Measurements from ENCODE around the gene TLE3. TPM values are rescaled to one million over a fixed set of nuclear protein-coding genes. Genes with fewer than 3 reads are reported as not detected.

TLE3 gene
- total RNA-seq, 1 donor from 2014 or later: 124 TPM

- no peak for TF ChIP-seq CTCF (IDR thresholded peaks at IDR 0.05; ENCODE audit: unreplicated experiment)
- no peak for DNase-seq (ENCODE audit: low spot score, unreplicated experiment)
- Mint-ChIP-seq H3K27me3 (no peaks in the 10 kb centered on the region), H3K4me1 (ENCODE audit: low read depth) (peaks cover 82% of the 10 kb centered on the region), H3K27ac (no peak overlapping the region), H3K4me3 (ENCODE audit: low read depth) (no peak overlapping the region), H3K36me3 (ENCODE audit: insufficient read depth) (peaks cover 48% of the 10 kb centered on the region), H3K9me3 (ENCODE audit: low read depth) (no peaks in the 10 kb centered on the region)
These were observed 7.1 kb downstream of the TLE3 start for GRCh38 chr15:70090436-70091296.

DNA sequence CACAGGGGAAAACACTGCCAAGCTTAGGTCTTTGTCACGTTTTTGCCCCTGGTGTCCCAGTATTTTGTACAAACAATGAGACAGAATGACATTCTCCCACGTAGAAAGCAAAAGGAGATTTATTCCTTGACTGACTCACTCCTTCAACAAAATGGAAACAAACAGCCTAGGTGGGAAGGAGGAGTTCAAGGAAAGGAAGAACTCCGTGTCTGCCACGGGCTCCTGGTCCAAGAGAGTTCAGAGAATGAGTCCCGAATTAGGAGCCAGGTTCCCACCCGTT is 8.1 kb downstream of the TLE3 start:
- TF ChIP-seq CTCF (IDR thresholded peaks at IDR 0.05; ENCODE audit: unreplicated experiment): no peak
- no peak overlapping the region for H3K4me3 Mint-ChIP-seq (ENCODE audit: low read depth)
- no peaks in the 10 kb centered on the region for H3K9me3 Mint-ChIP-seq (ENCODE audit: low read depth)
- DNase-seq (ENCODE audit: low spot score, unreplicated experiment): no peak
- peaks cover 51% of the 10 kb centered on the region for H3K36me3 Mint-ChIP-seq (ENCODE audit: insufficient read depth)
- H3K27ac Mint-ChIP-seq: no peak overlapping the region
- H3K4me1 Mint-ChIP-seq (ENCODE audit: low read depth): peaks cover 75% of the 10 kb centered on the region
- no peaks in the 10 kb centered on the region for H3K27me3 Mint-ChIP-seq

DNA sequence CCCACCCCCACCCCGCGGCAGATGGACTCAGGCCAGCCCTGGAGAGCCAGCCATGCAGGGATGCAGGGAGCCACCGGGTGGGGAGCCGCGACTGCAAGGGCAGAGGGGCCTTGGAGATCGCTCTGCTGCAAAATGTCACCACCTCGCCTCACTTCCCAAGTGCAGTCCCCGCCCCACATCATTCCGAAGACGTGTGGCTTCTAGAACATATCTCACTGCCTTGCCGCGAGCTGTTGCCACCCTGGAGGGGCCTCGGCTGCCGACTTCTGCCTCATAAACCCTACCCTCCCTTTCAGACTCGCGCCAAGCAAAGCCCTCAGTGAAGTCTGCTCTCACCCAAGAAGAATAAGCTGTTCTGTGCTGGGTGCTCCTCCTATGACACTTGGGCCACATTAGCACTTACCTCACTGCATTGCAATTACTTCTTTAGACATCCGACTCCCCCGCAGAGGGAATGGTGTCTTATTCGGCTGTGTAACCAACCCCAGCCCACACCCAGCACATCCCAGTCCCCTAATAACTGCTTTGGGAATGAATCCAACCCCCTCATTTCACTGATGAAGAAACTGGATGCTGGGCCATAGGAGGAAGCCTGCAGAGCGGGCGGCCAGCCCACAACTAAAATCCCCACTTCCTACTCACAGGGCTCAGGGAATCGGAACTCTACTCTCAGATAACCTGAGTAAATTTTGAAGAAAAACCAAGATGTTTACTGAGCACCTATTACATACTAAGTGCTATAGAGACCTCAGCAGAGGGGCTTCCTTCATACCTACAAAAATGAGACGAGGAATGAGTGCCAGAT is 8.6 kb downstream of the TLE3 start:
- Mint-ChIP-seq H3K27ac (peak overlapping the region; percentile 15), H3K4me3 (ENCODE audit: low read depth) (peak overlapping the region; percentile 2), H3K4me1 (ENCODE audit: low read depth) (peaks cover 71% of the 10 kb centered on the region), H3K27me3 (no peaks in the 10 kb centered on the region), H3K9me3 (ENCODE audit: low read depth) (no peaks in the 10 kb centered on the region), H3K36me3 (ENCODE audit: insufficient read depth) (peaks cover 50% of the 10 kb centered on the region)
- DNase-seq (ENCODE audit: low spot score, unreplicated experiment): no peak
- no peak for TF ChIP-seq CTCF (IDR thresholded peaks at IDR 0.05; ENCODE audit: unreplicated experiment)

DNA sequence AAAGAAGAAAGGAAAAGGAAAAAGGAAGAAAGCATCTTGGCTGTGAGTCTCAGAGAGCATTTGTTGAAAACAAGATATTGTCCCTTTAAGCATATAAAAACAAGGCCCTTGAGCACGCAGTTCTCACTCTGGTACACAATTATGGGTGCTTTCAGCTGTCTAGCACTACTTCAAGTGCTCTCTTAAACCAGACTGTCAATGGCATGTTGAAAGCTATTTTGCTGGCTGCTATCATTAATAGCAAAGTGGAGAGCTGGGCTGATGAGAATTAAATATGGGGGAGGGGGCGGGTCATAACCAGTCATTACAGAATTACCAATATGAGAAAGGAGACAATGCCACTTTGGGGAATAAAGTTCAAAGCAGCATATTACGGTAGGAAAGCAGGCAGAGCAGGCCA is 9.3 kb downstream of the TLE3 start:
- DNase-seq (ENCODE audit: low spot score, unreplicated experiment): no peak
- no peak overlapping the region for H3K4me3 Mint-ChIP-seq (ENCODE audit: low read depth)
- H3K4me1 Mint-ChIP-seq (ENCODE audit: low read depth): peaks cover 71% of the 10 kb centered on the region
- H3K27ac Mint-ChIP-seq: no peak overlapping the region
- no peaks in the 10 kb centered on the region for H3K9me3 Mint-ChIP-seq (ENCODE audit: low read depth)
- H3K36me3 Mint-ChIP-seq (ENCODE audit: insufficient read depth): peaks cover 50% of the 10 kb centered on the region
- no peak for TF ChIP-seq CTCF (IDR thresholded peaks at IDR 0.05; ENCODE audit: unreplicated experiment)
- no peaks in the 10 kb centered on the region for H3K27me3 Mint-ChIP-seq

DNA sequence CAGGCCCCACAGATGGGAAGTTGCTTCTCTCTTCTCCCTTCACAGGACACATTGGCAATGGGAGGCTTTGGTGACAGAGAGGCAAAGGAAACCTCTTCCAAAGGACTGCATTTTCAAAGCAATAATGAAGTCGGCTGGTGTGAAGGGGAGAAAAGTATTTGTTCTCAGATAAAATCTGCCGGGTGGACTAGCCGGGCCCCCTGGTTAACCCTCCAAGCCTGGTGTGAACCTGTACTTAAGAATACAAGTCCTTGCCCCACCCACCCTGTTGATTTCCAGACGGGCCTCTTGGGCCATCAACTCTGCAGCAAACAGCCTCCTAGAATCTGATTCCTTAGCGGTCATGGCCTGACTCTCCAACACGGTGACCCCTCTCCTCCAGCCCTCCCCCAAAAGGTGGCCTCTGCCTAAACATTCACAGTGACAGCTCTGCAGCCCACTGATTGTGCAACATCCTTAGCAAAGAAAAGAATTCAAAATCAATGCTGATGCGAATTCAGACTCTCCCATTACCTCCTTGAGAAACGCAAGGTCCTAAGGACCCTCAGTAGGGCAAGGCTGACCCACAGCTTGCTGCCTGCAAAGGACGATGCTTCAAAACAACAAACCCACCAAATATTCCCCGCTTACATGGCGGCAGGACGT is 9.9 kb downstream of the TLE3 start:
- peaks cover 52% of the 10 kb centered on the region for H3K36me3 Mint-ChIP-seq (ENCODE audit: insufficient read depth)
- peaks cover 70% of the 10 kb centered on the region for H3K4me1 Mint-ChIP-seq (ENCODE audit: low read depth)
- no peak for DNase-seq (ENCODE audit: low spot score, unreplicated experiment)
- H3K27ac Mint-ChIP-seq: no peak overlapping the region
- no peaks in the 10 kb centered on the region for H3K9me3 Mint-ChIP-seq (ENCODE audit: low read depth)
- TF ChIP-seq CTCF (IDR thresholded peaks at IDR 0.05; ENCODE audit: unreplicated experiment): no peak
- H3K27me3 Mint-ChIP-seq: no peaks in the 10 kb centered on the region
- H3K4me3 Mint-ChIP-seq (ENCODE audit: low read depth): no peak overlapping the region
